Lower leg skin (tissue), 4 donors: ENCODE results near the gene TRIM31. TPM values are rescaled to one million over a fixed set of nuclear protein-coding genes. Genes with fewer than 3 reads are reported as not detected.

Experiments used
- DNase-seq, 2 donors: peaks; one replicate each; pipeline ENCODE4 v3.0.0-alpha.2; 2019; ENCODE audit warnings: low spot score in 2 of 2
- H3K4me3 ChIP-seq: fragments of 200-600 bp; sonication (generic); 2 replicates; pipeline ENCODE4 v1.5.1; 2017; ENCODE audit warnings: mild to moderate bottlenecking, low read depth; ENCODE audit not compliant: poor library complexity, severe bottlenecking
- POLR2A ChIP-seq, 2 donors: fragments of 450-650 bp; IDR thresholded peaks; one replicate each; pipeline ENCODE4 v1.6.1; 2016 to 2017; ENCODE audit warnings: antibody characterized with exemption in 2 of 2, mild to moderate bottlenecking in 1 of 2, moderate library complexity in 1 of 2
- WGBS, 2 donors: methylation state at CpG; one replicate each; pipeline ENCODE4 v1.1.5; 2018; 5-methylcytosine and 5-hydroxymethylcytosine counted together
- intact Hi-C: fragments of 100-400 bp; cut with DNase I; formaldehyde crosslinking; loops from one replicate; pipeline ENCODE4 v1.15.0; 2023; ENCODE audit warnings: low total_unique reads
- total RNA-seq, 4 donors: library from RNA; depleted of rRNA; stranded (reverse); fragments of >200 nt; gene quantifications; one replicate each; pipeline ENCODE4 v1.1.0, GENCODE V29; 2016
- TF ChIP-seq, protein P1 (sequence below), 3 donors: fragments of 450-650 bp; IDR thresholded peaks; one replicate each; pipeline ENCODE4 v1.5.1; 2016; ENCODE audit warnings: antibody characterized with exemption in 3 of 3, mild to moderate bottlenecking in 3 of 3, moderate library complexity in 2 of 3

Gene TRIM31
- total RNA-seq, 4 donors from 2014 or later = 0.29 TPM; not detected in 3

DNA sequence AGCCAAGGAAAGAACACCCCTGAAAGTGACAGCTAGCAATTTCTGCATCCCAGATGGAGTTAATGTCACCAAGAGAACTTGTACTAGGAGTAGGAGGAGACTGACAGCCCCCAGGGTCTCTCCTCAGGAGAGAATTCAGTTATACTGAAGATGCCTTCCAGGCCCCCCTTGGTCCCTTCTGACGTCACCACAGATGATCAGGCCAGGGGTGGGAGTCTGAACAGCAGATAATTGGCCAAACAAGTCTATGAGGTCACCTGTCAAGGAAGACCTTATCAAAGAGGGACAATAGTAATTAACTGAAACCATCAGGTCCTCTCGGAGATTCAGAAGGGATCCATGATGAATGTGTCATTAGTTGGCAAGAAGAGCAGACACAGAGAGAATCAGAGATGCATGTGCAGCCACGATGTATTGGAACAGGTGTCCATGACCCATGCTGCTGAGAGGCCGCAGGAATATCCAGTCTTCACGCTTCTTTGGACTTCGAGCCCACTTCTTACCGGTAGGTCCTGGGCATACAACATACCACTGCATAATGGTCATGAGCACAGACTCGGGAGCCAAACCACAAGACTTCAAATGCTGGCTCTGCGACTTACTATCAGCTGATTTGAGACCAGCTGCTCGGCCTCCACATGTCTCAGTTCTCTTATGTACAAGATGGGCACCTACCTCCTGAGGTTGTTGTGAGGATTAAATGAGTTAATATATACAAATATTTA is 37.9 kb upstream of the TRIM31 start:
- intact Hi-C loops = no loop called here
- WGBS, 2 donors = 81 to 83% methylated on average over 10 of the region's 10 CpGs
- TF ChIP-seq, protein P1, sequence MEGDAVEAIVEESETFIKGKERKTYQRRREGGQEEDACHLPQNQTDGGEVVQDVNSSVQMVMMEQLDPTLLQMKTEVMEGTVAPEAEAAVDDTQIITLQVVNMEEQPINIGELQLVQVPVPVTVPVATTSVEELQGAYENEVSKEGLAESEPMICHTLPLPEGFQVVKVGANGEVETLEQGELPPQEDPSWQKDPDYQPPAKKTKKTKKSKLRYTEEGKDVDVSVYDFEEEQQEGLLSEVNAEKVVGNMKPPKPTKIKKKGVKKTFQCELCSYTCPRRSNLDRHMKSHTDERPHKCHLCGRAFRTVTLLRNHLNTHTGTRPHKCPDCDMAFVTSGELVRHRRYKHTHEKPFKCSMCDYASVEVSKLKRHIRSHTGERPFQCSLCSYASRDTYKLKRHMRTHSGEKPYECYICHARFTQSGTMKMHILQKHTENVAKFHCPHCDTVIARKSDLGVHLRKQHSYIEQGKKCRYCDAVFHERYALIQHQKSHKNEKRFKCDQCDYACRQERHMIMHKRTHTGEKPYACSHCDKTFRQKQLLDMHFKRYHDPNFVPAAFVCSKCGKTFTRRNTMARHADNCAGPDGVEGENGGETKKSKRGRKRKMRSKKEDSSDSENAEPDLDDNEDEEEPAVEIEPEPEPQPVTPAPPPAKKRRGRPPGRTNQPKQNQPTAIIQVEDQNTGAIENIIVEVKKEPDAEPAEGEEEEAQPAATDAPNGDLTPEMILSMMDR (IDR thresholded peaks at IDR 0.05) = no peak
- TF ChIP-seq POLR2A (IDR thresholded peaks at IDR 0.05) = no peak
- DNase-seq = no peak
- no peak overlapping the region for H3K4me3 ChIP-seq

DNA sequence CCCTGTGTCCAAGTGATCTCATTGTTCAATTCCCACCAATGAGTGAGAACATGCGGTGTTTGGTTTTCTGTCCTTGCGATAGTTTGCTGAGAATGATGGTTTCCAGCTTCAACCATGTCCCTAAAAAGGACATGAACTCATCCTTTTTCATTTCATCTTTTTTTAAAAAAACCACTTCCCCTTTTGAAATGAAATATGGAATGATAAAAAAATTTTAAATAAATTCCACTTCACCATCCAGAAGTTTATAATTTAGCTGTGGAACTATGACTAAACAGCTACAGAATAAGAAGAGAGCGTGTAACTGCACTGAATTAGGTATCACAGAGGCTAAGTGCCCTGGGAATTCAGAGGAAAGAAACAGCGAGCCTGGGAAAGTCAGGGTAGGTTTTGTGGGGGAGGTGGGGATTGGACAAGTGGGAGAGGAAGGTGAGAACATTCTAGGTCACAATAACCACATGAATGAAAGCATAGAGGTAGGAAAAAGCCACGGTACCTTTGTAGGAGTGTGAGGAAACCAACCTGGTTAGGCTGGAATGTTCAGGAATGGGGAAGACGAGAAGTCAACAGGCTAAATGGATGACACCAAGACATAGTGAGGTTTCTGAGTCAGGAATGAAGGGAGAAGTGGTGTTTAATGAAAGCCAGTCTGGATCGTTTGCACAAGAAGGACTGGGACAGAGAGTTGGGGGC is 37.1 kb upstream of the TRIM31 start:
- H3K4me3 ChIP-seq = no peak overlapping the region
- 56 to 58% methylated on average over 7 of the region's 7 CpGs for WGBS, 2 donors
- no peak for TF ChIP-seq POLR2A (IDR thresholded peaks at IDR 0.05)
- TF ChIP-seq, protein P1 (IDR thresholded peaks at IDR 0.05) = no peak
- intact Hi-C loops = no loop called here
- DNase-seq = no peak

DNA sequence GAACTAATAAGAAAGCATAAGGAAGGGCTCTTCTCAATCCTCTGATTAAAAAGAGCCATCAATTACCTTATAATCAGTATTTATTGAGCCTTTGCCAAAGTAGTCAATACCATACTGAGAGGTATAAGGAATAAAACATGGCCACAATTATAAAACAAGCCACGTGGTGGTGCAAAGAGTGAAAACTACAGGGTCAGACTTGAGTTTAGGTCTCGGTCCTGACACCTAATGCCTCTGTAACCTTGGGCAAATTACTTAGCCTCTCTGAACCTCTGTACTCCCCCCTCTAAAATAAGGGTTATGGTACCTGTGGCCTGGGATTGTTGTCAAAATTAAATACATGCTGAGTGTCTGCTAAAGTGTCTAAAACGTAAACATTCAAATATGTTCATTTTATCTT is 36.3 kb upstream of the TRIM31 start:
- 55 to 69% methylated on average over 3 of the region's 3 CpGs for WGBS, 2 donors
- no peak for TF ChIP-seq POLR2A (IDR thresholded peaks at IDR 0.05)
- TF ChIP-seq, protein P1 (IDR thresholded peaks at IDR 0.05) = no peak
- intact Hi-C loops = no loop called here
- DNase-seq = no peak
- H3K4me3 ChIP-seq = no peak overlapping the region

DNA sequence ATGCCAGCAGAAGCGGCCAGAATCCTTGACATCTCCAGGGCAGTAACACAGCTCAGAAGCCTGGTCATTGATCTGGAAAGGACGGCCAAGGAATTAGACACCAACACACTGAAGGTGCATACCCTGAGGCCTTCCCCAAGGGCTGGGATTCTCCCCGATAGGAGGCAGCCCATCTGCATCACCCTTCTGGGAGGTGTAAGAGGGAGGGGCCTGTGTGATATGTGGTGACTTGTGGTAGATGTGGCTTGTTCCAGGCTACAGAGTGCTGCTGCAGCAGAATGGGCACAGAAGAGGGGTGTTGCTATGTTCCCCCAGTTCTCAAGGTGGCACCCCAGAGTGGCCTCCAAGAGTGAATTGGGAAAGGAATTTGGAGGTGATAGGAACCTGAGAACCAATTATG is 34.2 kb upstream of the TRIM31 start:
- intact Hi-C loops = no loop called here
- DNase-seq = no peak
- TF ChIP-seq, protein P1 (IDR thresholded peaks at IDR 0.05) = no peak
- TF ChIP-seq POLR2A (IDR thresholded peaks at IDR 0.05) = no peak

DNA sequence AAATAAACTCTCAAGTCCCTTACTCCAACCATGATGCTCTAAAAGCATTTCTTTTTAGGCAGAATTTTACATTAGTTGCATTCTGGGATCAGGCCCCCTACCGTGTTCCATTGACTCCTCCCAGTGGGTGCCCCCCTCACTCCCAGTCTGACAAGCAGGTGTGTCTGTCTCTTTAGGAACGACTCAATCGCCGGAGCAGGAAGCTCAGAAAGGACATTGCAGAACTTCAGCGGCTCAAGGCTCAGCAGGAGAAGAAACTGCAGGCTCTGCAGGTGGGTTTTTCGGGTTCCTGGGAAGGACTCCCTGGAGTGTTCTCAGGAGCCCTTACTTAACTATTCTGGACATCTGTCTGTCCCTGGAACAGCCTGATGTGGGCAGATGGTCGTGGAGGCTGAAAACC is 32.9 kb upstream of the TRIM31 start:
- no peak overlapping the region for H3K4me3 ChIP-seq
- intact Hi-C loops = no loop called here
- DNase-seq = no peak
- 57 to 63% methylated on average over 7 of the region's 7 CpGs for WGBS, 2 donors
- TF ChIP-seq, protein P1 (IDR thresholded peaks at IDR 0.05) = no peak
- no peak for TF ChIP-seq POLR2A (IDR thresholded peaks at IDR 0.05)

More for the DNA sequence above, 34.2 kb upstream of the TRIM31 start:
- H3K4me3 ChIP-seq = no peak overlapping the region
- WGBS, 2 donors = 88 to 95% methylated on average over 3 of the region's 3 CpGs
